T-cell (primary cell): ENCODE data around the gene C22orf39. TPM values are rescaled to one million over a fixed set of nuclear protein-coding genes. Genes with fewer than 3 reads are reported as not detected.

ENCODE experiments used
- ATAC-seq, 4 experiments: fragments of 200-7000 bp in 3 of 4; fragments of 150-1000 bp in 1 of 4; cut with Tn5 transposase; replicated peaks in 1 of 4; 1 replicate in 3 of 4; 2 replicates in 1 of 4; pipeline ENCODE4 v1.10.0; 2021; ENCODE audit warnings: moderate library complexity in 3 of 4, mild to moderate bottlenecking in 2 of 4, moderate number of reproducible peaks in 1 of 4
- CTCF ChIA-PET, 2 donors: fragments of 300-600 bp; sonication (Branson Sonifier 250); formaldehyde crosslinking; loops; one replicate each; lab custom pipeline; 2022; ENCODE audit warnings: antibody characterized with exemption in 2 of 2; lab: Charles Lee
- POLR2A ChIA-PET, 2 donors: fragments of 300-600 bp; sonication (Branson Sonifier 250); formaldehyde crosslinking; loops; one replicate each; lab custom pipeline; 2022; ENCODE audit warnings: antibody characterized with exemption in 2 of 2; lab: Charles Lee
- DNase-seq, 35 experiments: peaks; one replicate each; pipeline versions ENCODE4 v3.0.0 to v3.0.0-alpha.2; 2013 to 2023
- H3K27ac ChIP-seq: one replicate; pipeline ENCODE4 v1.5.1; 2013; ENCODE audit warnings: low read length
- H3K27me3 ChIP-seq, 2 experiments: replicated peaks in 1 of 2; 1 replicate in 1 of 2; 2 replicates in 1 of 2; pipeline versions ENCODE4 v1.6.1 to v1.7.0; 2013; ENCODE audit warnings: low read length in 1 of 2, mixed read lengths in 1 of 2; ENCODE audit not compliant: control insufficient read depth in 2 of 2, insufficient read depth in 2 of 2; ENCODE audit errors: extremely low read depth in 1 of 2
- H3K36me3 ChIP-seq, 2 donors: 1 replicate in 1 of 2; 2 replicates in 1 of 2; pipeline versions ENCODE4 v1.6.1 to v1.7.0; 2013; ENCODE audit warnings: low read length in 1 of 2; ENCODE audit not compliant: control insufficient read depth in 2 of 2, insufficient read depth in 1 of 2; ENCODE audit errors: extremely low read depth in 1 of 2
- H3K4me1 ChIP-seq, 2 experiments: 1 replicate in 1 of 2; 2 replicates in 1 of 2; pipeline versions ENCODE4 v1.6.1 to v1.7.0; 2013; ENCODE audit warnings: low read length in 2 of 2, mixed read lengths in 1 of 2; ENCODE audit not compliant: insufficient read depth in 2 of 2, control insufficient read depth in 1 of 2; ENCODE audit errors: extremely low read depth in 1 of 2
- H3K4me3 ChIP-seq, 2 donors: 1 replicate in 1 of 2; 2 replicates in 1 of 2; pipeline versions ENCODE4 v1.5.1 to v1.7.0; 2013; ENCODE audit warnings: mild to moderate bottlenecking in 2 of 2, low read length in 1 of 2, moderate library complexity in 1 of 2; ENCODE audit not compliant: control insufficient read depth in 1 of 2; ENCODE audit errors: extremely low read depth in 1 of 2
- H3K9me3 ChIP-seq: 2 replicates; pipeline ENCODE4 v1.7.0; 2013
- H3K27ac Mint-ChIP-seq, 2 donors: one replicate each; pipeline ENCODE4 v1.8.0; 2020 to 2021; ENCODE audit warnings: mild to moderate bottlenecking in 2 of 2, mixed read lengths in 2 of 2
- H3K27me3 Mint-ChIP-seq, 2 donors: one replicate each; pipeline ENCODE4 v1.8.0; 2021 to 2022; ENCODE audit warnings: mixed read lengths in 2 of 2
- H3K36me3 Mint-ChIP-seq: one replicate; pipeline ENCODE4 v1.8.0; 2021; ENCODE audit warnings: mixed read lengths
- H3K4me1 Mint-ChIP-seq, 3 donors: one replicate each; pipeline ENCODE4 v1.8.0; 2020 to 2022; ENCODE audit warnings: mixed read lengths in 3 of 3, mild to moderate bottlenecking in 1 of 3
- H3K4me3 Mint-ChIP-seq, 3 donors: one replicate each; pipeline ENCODE4 v1.8.0; 2020 to 2022; ENCODE audit warnings: mild to moderate bottlenecking in 3 of 3, mixed read lengths in 3 of 3, moderate library complexity in 3 of 3
- H3K9me3 Mint-ChIP-seq, 3 donors: one replicate each; pipeline ENCODE4 v1.8.0; 2020 to 2022; ENCODE audit warnings: mixed read lengths in 3 of 3
- WGBS: methylation state at CpG from one replicate; pipeline ENCODE4 v1.1.5; 2013; ENCODE audit warnings: missing lambda C conversion rate; ENCODE audit not compliant: insufficient coverage; 5-methylcytosine and 5-hydroxymethylcytosine counted together
- total RNA-seq, 35 experiments: library from RNA in 6 of 35; stranded (reverse) in 6 of 35; fragments of 120-200 nt in 1 of 35; gene quantifications; one replicate each; pipeline versions ENCODE4 v1.2.1 to v1.2.4 and lab custom pipeline; 2013 to 2026

Gene C22orf39
- total RNA-seq, 5 donors from 2014 or later (not counting 1 experiment from before 2014, with no cell fraction given), result 34.5 to 41.3 (median 40.9) TPM

GRCh38 chr22:19460036-19460435, 12.5 kb upstream of the C22orf39 start:
- CTCF ChIA-PET, result interaction anchor here (0.6 to 0.7 kb wide), 2 partner anchors 19 to 48 kb away, joined by 4 to 8 read pairs; partner anchors contain the start of gene CDC45 (in 1 of the 2)
- no peaks in the 10 kb centered on the region for H3K9me3 Mint-ChIP-seq

GRCh38 chr22:19457828-19458428, 10.4 kb upstream of the C22orf39 start:
- no peak overlapping the region for H3K4me3 ChIP-seq
- H3K4me1 ChIP-seq, result no peaks in the 10 kb centered on the region
- DNase-seq, result no peak
- no peaks in the 10 kb centered on the region for H3K27me3 ChIP-seq
- ChIA-PET POLR2A (interaction anchor here in 1 of 2 donors (0.7 kb wide), 1 partner anchor 43 kb away, joined by 3 read pairs; no protein-coding TSS in a partner anchor), CTCF (no interaction called here)
- no peaks in the 10 kb centered on the region for H3K27me3 Mint-ChIP-seq
- peaks cover 32 to 66% of the 10 kb centered on the region in 2 donors for H3K36me3 ChIP-seq
- H3K4me3 Mint-ChIP-seq, result no peak overlapping the region
- no peak overlapping the region for H3K27ac ChIP-seq
- H3K36me3 Mint-ChIP-seq, result peaks cover 45% of the 10 kb centered on the region
- no peak overlapping the region for H3K27ac Mint-ChIP-seq
- no peaks in the 10 kb centered on the region for H3K9me3 ChIP-seq
- no peaks in the 10 kb centered on the region for H3K9me3 Mint-ChIP-seq
- no peak for ATAC-seq
- H3K4me1 Mint-ChIP-seq, result no peaks in the 10 kb centered on the region
- WGBS, result 96% methylated on average over 7 of the region's 8 CpGs

More at GRCh38 chr22:19460036-19460435, 12.5 kb upstream of the C22orf39 start:
- H3K27ac ChIP-seq, result no peak overlapping the region
- POLR2A ChIA-PET, result no interaction called here
- Mint-ChIP-seq H3K36me3 (peaks cover 40% of the 10 kb centered on the region), H3K4me1 (peaks cover 0 to 3% (median 0%) of the 10 kb centered on the region in 3 donors), H3K27me3 (no peaks in the 10 kb centered on the region), H3K27ac (no peak overlapping the region), H3K4me3 (no peak overlapping the region)
- 100% methylated on average over 1 of the region's 2 CpGs for WGBS
- DNase-seq (no peak), ATAC-seq (no peak)
- peaks cover 28 to 63% of the 10 kb centered on the region in 2 donors for H3K36me3 ChIP-seq
- H3K4me3 ChIP-seq, result no peak overlapping the region
- H3K9me3 ChIP-seq, result no peaks in the 10 kb centered on the region
- no peaks in the 10 kb centered on the region for H3K27me3 ChIP-seq
- H3K4me1 ChIP-seq, result no peaks in the 10 kb centered on the region

- Mint-ChIP-seq H3K4me1 (no peaks in the 10 kb centered on the region), H3K36me3 (peaks cover 44% of the 10 kb centered on the region), H3K27me3 (no peaks in the 10 kb centered on the region), H3K4me3 (no peak overlapping the region), H3K27ac (no peak overlapping the region), H3K9me3 (no peaks in the 10 kb centered on the region)
- DNase-seq (no peak), ATAC-seq (no peak)
- H3K36me3 ChIP-seq, result peaks cover 31 to 73% of the 10 kb centered on the region in 2 donors
- ChIA-PET POLR2A (no interaction called here), CTCF (no interaction called here)
- H3K27ac ChIP-seq, result no peak overlapping the region
- no peaks in the 10 kb centered on the region for H3K4me1 ChIP-seq
- WGBS, result 98% methylated on average over 7 of the region's 10 CpGs
- no peaks in the 10 kb centered on the region for H3K9me3 ChIP-seq
- no peaks in the 10 kb centered on the region for H3K27me3 ChIP-seq
- H3K4me3 ChIP-seq, result no peak overlapping the region
Measured at GRCh38 chr22:19456541-19456940, 9.0 kb upstream of the C22orf39 start.

GRCh38 chr22:19455585-19456370, 8.3 kb upstream of the C22orf39 start:
- H3K4me3 ChIP-seq, result no peak overlapping the region
- peaks cover 30 to 71% of the 10 kb centered on the region in 2 donors for H3K36me3 ChIP-seq
- no peaks in the 10 kb centered on the region for H3K27me3 Mint-ChIP-seq
- H3K4me3 Mint-ChIP-seq, result no peak overlapping the region
- H3K9me3 Mint-ChIP-seq, result no peaks in the 10 kb centered on the region
- H3K27me3 ChIP-seq, result no peaks in the 10 kb centered on the region
- H3K4me1 Mint-ChIP-seq, result no peaks in the 10 kb centered on the region
- H3K27ac ChIP-seq, result no peak overlapping the region
- H3K9me3 ChIP-seq, result no peaks in the 10 kb centered on the region
- WGBS, result 82% methylated on average over 1 of the region's 4 CpGs
- no peak overlapping the region for H3K27ac Mint-ChIP-seq
- ChIA-PET CTCF (no interaction called here), POLR2A (no interaction called here)
- DNase-seq, result no peak
- peak in 1 of 4 experiments; percentile 12 for ATAC-seq
- H3K36me3 Mint-ChIP-seq, result peaks cover 44% of the 10 kb centered on the region
- H3K4me1 ChIP-seq, result no peaks in the 10 kb centered on the region

- no peaks in the 10 kb centered on the region for H3K27me3 ChIP-seq
- no peaks in the 10 kb centered on the region for H3K27me3 Mint-ChIP-seq
- no peak overlapping the region for H3K4me3 ChIP-seq
- no peaks in the 10 kb centered on the region for H3K4me1 ChIP-seq
- WGBS, result 100% methylated on average over 1 of the region's 2 CpGs
- H3K36me3 ChIP-seq, result peaks cover 25 to 68% of the 10 kb centered on the region in 2 donors
- H3K27ac Mint-ChIP-seq, result no peak overlapping the region
- H3K4me3 Mint-ChIP-seq, result no peak overlapping the region
- ChIA-PET CTCF (no interaction called here), POLR2A (no interaction called here)
- DNase-seq (no peak), ATAC-seq (no peak)
- no peaks in the 10 kb centered on the region for H3K9me3 ChIP-seq
- H3K27ac ChIP-seq, result no peak overlapping the region
- H3K4me1 Mint-ChIP-seq, result no peaks in the 10 kb centered on the region
- H3K36me3 Mint-ChIP-seq, result peaks cover 45% of the 10 kb centered on the region
- H3K9me3 Mint-ChIP-seq, result no peaks in the 10 kb centered on the region
Measured at GRCh38 chr22:19455033-19455432, 7.5 kb upstream of the C22orf39 start.

- no peaks in the 10 kb centered on the region for H3K27me3 Mint-ChIP-seq
- H3K27me3 ChIP-seq, result no peaks in the 10 kb centered on the region
- DNase-seq (no peak), ATAC-seq (no peak)
- no peak overlapping the region for H3K27ac Mint-ChIP-seq
- ChIA-PET POLR2A (no interaction called here), CTCF (no interaction called here)
- H3K4me1 ChIP-seq, result peaks cover 0 to 3% of the 10 kb centered on the region in 2 experiments
- H3K4me1 Mint-ChIP-seq, result peaks cover 3 to 5% (median 5%) of the 10 kb centered on the region in 3 donors
- H3K27ac ChIP-seq, result no peak overlapping the region
- peaks cover 26 to 66% of the 10 kb centered on the region in 2 donors for H3K36me3 ChIP-seq
- H3K4me3 Mint-ChIP-seq, result no peak overlapping the region
- H3K4me3 ChIP-seq, result no peak overlapping the region
- no peaks in the 10 kb centered on the region for H3K9me3 ChIP-seq
- 84% methylated on average over 3 of the region's 6 CpGs for WGBS
- H3K9me3 Mint-ChIP-seq, result no peaks in the 10 kb centered on the region
- H3K36me3 Mint-ChIP-seq, result peaks cover 44% of the 10 kb centered on the region
Measured at GRCh38 chr22:19454156-19454555, 6.6 kb upstream of the C22orf39 start.
